Measurements from ENCODE around the gene CYP20A1.
A peak's percentile ranks its signal among the peaks of the same experiment; 100 is the strongest.
"Not testable (repeated sequence)": the region's sequence is repeated elsewhere in the genome, so short reads cannot be mapped to it uniquely, and the experiment has no call there.

Gene CYP20A1

DNA sequence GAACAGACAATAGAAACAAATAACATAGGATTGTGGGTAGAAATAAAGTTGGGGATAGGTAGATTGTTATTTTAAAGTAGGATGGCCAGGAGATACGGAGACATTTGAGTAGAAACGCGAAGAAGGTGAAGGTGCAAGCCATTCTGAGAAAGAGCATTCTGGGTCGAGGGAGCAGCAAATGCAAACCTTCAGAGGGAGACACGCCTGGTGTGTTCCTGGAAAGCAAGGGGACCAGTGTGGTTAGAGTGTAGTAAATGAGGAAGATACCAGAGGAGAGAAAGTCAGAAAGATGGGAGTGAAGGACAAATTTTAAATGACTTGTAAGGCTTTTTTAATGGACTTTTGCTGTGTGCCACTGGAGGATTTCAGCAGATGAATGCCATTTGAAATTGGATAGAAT is 1.7 kb downstream of the CYP20A1 start:
- no peak overlapping the region for H3K27ac ChIP-seq
- no peaks in the 10 kb centered on the region for H3K27me3 ChIP-seq (replicated peaks)
- peaks cover 10% of the 10 kb centered on the region for H3K36me3 ChIP-seq (replicated peaks)
- TF ChIP-seq, protein P1, sequence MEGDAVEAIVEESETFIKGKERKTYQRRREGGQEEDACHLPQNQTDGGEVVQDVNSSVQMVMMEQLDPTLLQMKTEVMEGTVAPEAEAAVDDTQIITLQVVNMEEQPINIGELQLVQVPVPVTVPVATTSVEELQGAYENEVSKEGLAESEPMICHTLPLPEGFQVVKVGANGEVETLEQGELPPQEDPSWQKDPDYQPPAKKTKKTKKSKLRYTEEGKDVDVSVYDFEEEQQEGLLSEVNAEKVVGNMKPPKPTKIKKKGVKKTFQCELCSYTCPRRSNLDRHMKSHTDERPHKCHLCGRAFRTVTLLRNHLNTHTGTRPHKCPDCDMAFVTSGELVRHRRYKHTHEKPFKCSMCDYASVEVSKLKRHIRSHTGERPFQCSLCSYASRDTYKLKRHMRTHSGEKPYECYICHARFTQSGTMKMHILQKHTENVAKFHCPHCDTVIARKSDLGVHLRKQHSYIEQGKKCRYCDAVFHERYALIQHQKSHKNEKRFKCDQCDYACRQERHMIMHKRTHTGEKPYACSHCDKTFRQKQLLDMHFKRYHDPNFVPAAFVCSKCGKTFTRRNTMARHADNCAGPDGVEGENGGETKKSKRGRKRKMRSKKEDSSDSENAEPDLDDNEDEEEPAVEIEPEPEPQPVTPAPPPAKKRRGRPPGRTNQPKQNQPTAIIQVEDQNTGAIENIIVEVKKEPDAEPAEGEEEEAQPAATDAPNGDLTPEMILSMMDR (IDR thresholded peaks at IDR 0.05; ENCODE audit: low read depth, low read length, missing control alignments), result no peak
- in situ Hi-C loops (cut with HindIII; ENCODE audit: low pct_ligation_motif_present, low sequenced_read_pairs), result no loop called here
- no peak for DNase-seq
- peak overlapping the region; percentile 87 for H3K4me3 ChIP-seq (ENCODE audit: low read depth, low read length)

DNA sequence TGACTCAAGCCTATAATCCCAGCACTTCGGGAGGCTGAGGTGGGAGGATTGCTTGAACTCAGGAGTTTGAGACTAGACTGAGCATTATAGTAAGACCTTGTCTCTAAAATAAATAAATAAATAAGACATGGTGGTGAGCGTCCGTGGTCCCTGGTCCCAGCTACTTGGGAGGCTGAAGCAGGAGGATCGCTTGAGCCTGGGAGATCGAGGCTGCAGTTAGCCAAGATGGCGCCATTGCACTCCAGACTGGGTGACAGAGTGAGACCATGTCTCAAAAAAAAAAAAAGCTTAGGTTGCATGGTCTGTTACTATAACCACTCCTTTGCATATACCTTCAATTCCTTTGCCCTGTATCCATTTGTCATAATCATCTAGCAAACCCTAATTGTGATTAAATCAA is 3.7 kb downstream of the CYP20A1 start:
- Histone ChIP-seq H3K4me3 (ENCODE audit: low read depth, low read length) (no peak overlapping the region), H3K27ac (no peak overlapping the region), H3K36me3 (replicated peaks) (peaks cover 14% of the 10 kb centered on the region), H3K27me3 (replicated peaks) (no peaks in the 10 kb centered on the region)
- TF ChIP-seq, protein P1 (IDR thresholded peaks at IDR 0.05; ENCODE audit: low read depth, low read length, missing control alignments), result no peak
- in situ Hi-C loops (cut with HindIII; ENCODE audit: low pct_ligation_motif_present, low sequenced_read_pairs), result no loop called here
- DNase-seq, result no peak

DNA sequence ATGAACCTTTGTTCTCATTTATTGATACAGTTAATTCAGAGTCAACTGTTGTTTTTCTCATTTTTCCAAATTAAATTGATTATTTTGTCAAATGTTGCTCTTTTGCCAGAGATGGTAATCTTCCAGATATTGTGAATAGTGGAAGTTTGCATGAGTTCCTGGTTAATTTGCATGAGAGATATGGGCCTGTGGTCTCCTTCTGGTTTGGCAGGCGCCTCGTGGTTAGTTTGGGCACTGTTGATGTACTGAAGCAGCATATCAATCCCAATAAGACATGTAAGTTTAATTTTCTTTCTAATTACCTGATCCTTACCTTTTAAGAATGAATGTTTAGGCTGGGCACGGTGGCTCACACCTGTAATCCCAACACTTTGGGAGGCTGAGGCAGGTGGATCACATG is 7.8 kb downstream of the CYP20A1 start:
- in situ Hi-C loops (cut with HindIII; ENCODE audit: low pct_ligation_motif_present, low sequenced_read_pairs), result no loop called here
- peaks cover 25% of the 10 kb centered on the region for H3K36me3 ChIP-seq (replicated peaks)

DNA sequence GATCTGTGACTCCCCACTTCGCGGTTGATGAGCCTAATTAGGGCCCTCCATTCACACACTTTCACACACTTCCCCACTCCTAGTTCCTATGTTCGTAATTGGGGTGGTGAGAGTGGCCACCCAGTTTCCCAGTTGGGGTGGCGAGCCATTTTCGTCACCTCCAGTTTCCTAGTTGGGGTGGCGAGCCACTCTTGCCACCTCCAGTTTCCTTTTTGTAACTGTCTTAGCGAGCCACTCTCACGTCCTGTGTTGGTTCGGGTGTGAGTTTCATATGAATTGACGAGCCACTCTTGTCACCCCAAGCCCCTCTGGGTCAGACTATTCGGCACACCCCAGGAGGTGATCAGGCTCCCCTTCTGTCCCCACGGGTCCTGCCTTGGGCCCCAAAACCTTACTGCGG is 14.0 kb downstream of the CYP20A1 start:
- TF ChIP-seq, protein P1 (IDR thresholded peaks at IDR 0.05; ENCODE audit: low read depth, low read length, missing control alignments), result no peak
- in situ Hi-C loops (cut with HindIII; ENCODE audit: low pct_ligation_motif_present, low sequenced_read_pairs), result no loop called here
- DNase-seq, result no peak
- Histone ChIP-seq H3K4me3 (ENCODE audit: low read depth, low read length) (no peak overlapping the region), H3K27ac (no peak overlapping the region), H3K27me3 (replicated peaks) (no peaks in the 10 kb centered on the region), H3K36me3 (replicated peaks) (peaks cover 29% of the 10 kb centered on the region)

More for the DNA sequence above, 7.8 kb downstream of the CYP20A1 start:
- Histone ChIP-seq H3K4me3 (ENCODE audit: low read depth, low read length) (no peak overlapping the region), H3K27ac (no peak overlapping the region), H3K27me3 (replicated peaks) (no peaks in the 10 kb centered on the region)
- no peak for DNase-seq
- TF ChIP-seq, protein P1 (IDR thresholded peaks at IDR 0.05; ENCODE audit: low read depth, low read length, missing control alignments), result no peak

DNA sequence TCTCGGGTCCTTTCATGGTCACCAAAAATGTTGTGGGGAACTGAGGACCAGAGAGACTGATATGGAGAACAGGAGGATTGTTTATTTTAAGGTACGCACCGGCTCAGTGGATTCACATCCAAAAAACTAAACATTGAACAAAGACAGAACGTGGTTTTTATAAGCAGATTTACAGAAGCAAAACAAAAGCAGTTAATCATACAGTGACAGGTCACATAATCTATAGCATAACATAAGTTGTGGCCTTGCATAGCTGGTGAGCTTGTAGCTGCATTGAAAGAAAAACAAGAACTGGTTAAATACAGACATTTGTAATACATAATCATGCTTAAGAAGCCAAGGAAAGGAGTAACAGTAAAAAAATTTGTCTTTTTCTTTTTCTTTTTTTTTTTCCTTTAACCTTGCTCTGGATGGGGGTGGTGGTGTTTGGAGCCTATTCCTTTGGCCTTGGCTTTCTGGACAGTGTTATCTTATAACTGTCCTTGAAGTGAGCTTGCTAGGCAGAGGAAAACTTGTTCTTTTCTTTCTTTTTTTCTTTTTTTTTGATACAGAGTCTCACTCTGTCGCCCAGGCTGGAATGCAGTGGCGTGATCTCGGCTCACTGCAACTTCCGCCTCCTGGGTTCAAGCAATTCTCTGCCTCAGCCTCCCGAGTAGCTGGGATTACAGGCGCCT is 14.7 kb downstream of the CYP20A1 start:
- DNase-seq; in situ Hi-C loops (cut with HindIII; ENCODE audit: low pct_ligation_motif_present, low sequenced_read_pairs); H3K4me3 ChIP-seq (ENCODE audit: low read depth, low read length); H3K27ac ChIP-seq; H3K27me3 ChIP-seq (replicated peaks): not testable (repeated sequence)
- H3K36me3 ChIP-seq (replicated peaks), result peaks cover 25% of the 10 kb centered on the region

DNA sequence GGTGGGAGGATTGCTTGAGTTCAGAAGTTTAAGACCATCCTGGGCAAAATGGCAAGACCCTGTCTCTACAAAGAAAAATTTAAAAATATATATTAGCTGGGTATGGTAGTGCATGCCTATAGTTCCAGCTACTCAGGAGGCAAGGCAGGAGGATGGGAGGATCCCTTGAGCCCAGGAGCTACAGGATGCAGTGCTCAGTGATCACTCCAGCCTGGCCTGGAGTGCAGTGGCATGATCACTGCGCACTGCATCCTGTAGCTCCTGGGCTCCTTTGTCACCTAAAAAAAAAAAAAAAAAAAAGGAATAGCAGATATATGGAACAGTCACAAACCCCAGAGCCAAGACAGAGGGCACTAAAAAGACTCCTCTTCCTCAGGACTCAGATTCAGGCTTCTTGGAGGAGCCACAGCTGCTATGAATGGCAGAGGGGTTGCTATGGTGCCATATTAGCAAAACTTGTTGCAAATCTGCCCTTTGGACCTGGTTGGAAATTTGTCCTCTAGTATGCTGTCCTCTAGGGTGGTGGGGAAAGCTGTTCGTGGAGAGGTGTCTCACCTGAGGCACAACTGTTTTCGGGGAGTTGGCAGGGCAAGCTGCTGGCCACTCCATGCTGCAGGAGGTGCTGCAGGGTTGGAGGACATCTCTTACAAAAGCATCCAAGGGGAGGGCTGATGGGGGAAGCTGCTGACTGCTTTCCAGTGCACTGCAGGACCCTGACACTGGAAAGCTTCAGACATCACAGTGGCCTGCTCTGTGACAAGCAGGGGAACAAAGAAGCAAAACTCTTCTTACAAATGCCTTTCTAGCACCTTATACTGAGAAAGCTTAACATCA is 22.7 kb downstream of the CYP20A1 start:
- no peaks in the 10 kb centered on the region for H3K27me3 ChIP-seq (replicated peaks)
- TF ChIP-seq, protein P1 (IDR thresholded peaks at IDR 0.05; ENCODE audit: low read depth, low read length, missing control alignments), result no peak
- H3K36me3 ChIP-seq (replicated peaks), result peaks cover 15% of the 10 kb centered on the region
- no peak overlapping the region for H3K27ac ChIP-seq
- H3K4me3 ChIP-seq (ENCODE audit: low read depth, low read length), result no peak overlapping the region
- DNase-seq, result no peak
- in situ Hi-C loops (cut with HindIII; ENCODE audit: low pct_ligation_motif_present, low sequenced_read_pairs), result no loop called here

Measured in brain microvascular endothelial cell (primary cell).